HG02938 (cell line): ENCODE results near the gene POLA1.
"Not testable (repeated sequence)": the region's sequence is repeated elsewhere in the genome, so short reads cannot be mapped to it uniquely, and the experiment has no call there.

Source experiments
- ATAC-seq: cut with Tn5 transposase; IDR thresholded peaks from one replicate; pipeline ENCODE4 v1.9.1; 2021; ENCODE audit warnings: mild to moderate bottlenecking, moderate library complexity; ENCODE audit not compliant: unreplicated experiment

POLA1 gene

DNA sequence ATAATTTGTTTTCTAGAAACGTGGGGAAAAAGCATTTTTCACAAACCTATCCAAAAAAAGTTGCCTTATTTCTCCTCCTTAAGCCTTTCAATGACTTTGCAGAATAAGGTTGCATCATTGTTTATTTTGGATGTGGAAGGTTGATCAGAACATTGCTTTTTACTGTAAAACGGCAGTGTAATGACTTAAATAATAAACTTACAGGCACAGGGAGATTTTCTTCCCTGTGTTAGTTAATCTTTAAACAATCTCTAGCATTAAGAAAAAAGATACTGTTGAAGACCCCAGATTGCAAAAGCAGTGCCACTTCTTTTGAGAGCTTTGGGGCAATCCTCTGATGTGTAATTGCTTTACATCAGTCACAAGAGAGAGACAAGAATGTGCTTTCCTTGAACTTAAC is 168.6 kb downstream of the POLA1 start:
- ATAC-seq: no peak

- ATAC-seq: not testable (repeated sequence)
Observed at GRCh38 chrX:24863779-24864178, 170.1 kb downstream of the POLA1 start.

DNA sequence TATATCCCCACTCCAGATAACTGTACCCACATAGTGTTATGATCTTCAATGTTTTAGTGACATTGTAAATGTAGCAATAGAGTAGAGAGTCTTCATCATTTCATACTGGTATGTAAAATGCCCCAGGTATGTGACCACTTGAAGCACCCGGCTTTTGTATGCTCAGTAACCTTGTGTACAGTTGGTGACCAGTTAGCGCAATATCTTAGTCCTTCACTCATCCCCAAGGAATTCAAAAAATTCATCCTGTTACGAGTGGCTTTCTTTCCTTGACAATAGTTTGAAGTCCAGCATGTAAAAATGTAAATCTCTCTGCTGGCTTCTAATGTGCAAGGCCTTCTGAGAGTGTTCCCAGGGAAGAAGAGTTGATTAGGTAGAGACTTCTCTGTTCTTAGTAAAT is 176.4 kb downstream of the POLA1 start:
- ATAC-seq: no peak

- ATAC-seq: no peak
Observed at GRCh38 chrX:24874604-24875247, 181.0 kb downstream of the POLA1 start.

- ATAC-seq: no peak
Observed at GRCh38 chrX:24876530-24877287, 183.0 kb downstream of the POLA1 start.

DNA sequence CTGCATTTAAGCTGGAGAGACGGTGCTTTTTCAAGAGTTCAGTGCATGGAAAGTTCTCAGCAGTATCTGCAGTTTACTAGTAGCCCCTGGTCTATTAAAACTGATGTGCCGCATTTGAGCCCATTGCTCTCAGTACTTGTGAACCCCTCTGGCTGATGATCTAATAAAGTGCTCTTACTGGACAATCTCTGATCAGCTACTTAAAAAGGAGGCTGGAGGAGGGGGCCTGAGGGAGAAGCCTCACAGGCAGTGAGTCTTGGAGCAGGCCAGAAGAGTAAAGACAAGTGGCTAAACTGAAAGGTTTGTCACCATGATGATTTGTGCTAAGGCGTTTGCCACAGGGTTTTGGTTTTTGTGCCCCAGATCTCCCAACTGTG is 183.6 kb downstream of the POLA1 start:
- ATAC-seq: no peak

DNA sequence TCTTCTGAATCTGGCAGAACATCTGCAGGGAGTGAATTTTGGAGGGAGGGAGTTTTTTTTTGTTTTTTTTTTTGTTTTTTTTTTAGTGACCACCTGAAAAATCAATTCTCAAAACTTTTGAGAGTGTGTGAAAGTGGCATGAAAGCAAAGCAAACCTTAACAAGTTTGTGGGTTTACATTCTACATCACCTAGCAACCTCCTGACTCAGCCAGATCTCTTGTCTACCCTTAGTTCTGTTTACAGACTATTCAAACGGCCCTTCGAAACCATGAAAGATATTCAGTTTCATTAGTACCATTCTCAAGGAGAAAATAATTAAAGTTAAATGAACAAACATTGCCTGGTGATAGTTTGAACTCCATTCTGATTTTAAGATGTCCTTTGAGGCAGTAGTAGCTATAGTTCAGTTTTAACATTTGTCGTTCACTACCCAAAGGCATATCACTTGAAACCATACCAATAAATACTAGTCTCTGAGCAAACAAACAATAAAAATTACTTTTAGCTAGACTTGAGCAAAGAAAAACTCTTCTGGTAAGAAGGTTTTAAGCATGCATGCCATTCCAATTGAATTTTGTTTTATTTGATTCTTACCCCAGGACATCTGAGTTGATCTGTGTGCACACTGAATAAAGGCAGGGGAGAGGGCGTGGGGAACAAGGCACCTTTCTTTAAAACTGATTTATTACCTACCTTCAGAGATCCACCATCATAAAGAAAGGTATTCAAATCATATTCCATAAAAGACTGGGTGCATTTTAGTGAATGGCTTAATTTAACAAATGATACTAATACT is 184.3 kb downstream of the POLA1 start:
- ATAC-seq: no peak

DNA sequence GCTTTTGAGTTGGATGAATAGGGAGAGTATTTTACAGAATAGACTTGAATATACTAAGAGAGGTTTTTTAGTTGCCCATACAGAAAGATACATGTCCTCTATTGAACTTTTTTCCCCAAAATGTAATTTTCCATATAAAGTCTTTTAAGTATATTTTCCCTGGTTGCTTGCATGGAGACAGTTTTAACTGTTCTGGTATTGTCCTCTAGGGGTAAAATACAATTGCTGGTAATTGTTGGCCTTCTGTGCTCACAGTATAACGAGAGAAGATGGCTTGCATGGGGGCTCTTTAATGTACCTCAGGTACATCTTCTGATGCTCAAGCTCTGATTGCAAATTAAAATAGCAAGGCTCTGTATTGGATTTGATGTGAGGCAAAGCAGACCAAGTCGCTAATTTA is 186.0 kb downstream of the POLA1 start:
- no peak for ATAC-seq

DNA sequence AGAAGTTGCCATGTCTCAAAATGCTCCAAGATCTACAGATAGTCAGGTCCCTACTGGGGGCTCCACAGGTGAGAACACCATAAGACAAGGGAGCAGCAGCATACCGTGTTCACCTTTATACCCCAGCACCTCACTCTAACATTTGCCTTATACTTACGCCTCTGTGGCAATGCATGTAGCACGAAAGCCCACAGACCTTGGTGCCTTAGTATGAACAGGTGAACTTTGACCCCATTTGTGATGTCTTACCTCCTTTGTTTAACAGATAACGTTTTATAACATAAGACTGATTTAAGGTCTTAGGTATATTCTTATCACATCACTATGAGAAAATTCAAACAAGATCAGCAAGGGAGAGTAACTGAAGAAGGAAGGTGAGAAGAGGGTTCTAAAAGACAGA is 193.2 kb downstream of the POLA1 start:
- ATAC-seq: no peak

- no peak for ATAC-seq
Observed at GRCh38 chrX:24890677-24891076, 197.0 kb downstream of the POLA1 start.

DNA sequence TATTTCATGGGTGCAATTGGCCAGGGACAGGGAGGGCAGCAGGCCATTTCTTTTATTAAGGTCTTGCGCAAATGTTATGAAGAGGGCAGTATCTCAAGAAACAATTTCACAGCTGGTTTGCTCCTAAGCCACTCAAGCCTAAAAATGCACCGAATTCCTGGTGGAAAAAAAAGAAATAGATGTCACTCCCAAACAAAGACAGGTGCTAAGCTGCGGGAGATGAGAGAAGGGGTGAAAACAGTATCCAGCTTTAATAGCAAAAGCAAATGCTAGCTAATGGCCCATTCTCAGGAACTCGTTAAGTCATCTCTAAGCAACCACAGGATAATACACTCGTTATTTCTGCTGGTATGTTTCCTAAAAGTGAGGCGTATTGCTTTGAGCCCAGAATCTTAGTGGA is 205.7 kb downstream of the POLA1 start:
- no peak for ATAC-seq

DNA sequence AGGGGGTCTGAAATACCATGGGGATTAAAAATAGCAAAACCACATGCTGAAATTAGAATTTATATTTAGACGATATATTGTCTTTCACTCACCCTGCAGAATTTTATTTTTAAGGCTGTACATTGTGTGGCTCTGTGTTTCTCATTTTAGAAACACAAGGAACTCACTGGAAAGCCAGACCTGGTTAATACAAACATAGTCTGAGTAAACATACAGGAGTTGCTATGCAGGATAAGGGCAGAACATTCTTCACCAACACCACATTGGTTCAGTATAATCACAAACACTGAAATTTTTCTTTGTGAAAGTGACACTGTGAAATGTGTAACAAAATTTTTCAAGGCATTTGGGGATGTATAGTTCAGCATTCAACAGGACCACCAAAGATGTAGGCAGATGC is 206.5 kb downstream of the POLA1 start:
- no peak for ATAC-seq

DNA sequence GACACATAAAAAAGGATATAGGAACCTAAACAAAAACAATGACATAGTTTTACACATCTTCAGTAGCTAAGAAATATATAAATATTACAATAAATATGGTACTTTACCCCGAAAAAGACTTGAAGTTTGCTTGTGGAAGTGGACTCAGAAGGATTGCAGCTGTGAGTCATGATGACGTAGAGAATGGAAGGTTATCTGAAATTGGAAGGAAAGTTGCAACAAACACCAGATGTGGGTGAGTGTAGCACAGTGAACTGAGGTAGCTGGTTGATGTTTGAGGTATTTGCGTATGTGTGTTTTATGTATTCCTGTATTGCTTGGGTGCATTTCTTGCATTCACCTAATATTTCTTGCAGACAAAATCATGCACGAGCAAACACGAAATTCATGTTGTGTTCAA is 209.1 kb downstream of the POLA1 start:
- no peak for ATAC-seq

DNA sequence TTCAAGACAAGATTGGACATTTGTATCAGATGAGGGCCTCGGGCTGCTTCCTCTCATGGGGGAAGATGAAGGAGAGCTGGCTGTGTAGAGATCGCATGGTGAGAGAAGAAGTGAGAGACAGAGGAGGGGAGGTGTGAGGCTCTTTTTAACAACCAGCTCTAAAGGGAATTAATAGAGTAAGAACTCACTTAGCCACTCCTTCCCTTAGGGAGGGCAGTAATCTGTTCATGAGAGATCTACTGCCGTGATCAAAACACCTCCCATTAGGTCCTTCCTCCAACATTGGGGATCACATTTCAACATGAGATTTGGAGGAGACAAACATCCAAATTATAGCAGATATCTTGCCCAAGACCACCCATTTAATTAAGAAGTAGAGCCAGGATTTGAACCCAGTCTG is 225.0 kb downstream of the POLA1 start:
- no peak for ATAC-seq

GRCh38 chrX:24920769-24921168 is 227.1 kb downstream of the POLA1 start:
- peak; percentile 71 for ATAC-seq

- no peak for ATAC-seq
Observed at GRCh38 chrX:24925430-24925829, 231.7 kb downstream of the POLA1 start.

- no peak for ATAC-seq
Observed at GRCh38 chrX:24927372-24927771, 233.7 kb downstream of the POLA1 start.

GRCh38 chrX:24928114-24928513 is 234.4 kb downstream of the POLA1 start:
- no peak for ATAC-seq

DNA sequence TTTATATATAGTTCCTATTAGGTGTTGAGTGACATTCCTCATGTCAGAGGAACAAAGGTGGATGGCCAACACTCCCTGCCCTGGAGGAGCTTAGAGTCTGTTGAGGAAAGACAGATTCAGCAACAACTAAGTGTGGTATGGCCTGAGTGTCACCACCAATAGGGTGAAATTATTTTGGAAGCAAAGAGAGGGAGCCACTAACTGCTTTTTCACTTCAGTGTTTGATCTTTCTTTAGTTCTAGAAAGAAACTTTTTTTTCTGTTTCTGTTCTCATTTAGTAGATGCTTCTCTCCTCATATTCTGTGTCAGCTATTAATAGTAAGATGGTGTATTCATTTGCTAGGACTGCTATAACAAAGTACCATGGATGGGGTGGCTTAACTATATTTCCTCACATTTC is 240.6 kb downstream of the POLA1 start:
- ATAC-seq: no peak

- ATAC-seq: no peak
Observed at GRCh38 chrX:24945009-24945408, 251.3 kb downstream of the POLA1 start.

DNA sequence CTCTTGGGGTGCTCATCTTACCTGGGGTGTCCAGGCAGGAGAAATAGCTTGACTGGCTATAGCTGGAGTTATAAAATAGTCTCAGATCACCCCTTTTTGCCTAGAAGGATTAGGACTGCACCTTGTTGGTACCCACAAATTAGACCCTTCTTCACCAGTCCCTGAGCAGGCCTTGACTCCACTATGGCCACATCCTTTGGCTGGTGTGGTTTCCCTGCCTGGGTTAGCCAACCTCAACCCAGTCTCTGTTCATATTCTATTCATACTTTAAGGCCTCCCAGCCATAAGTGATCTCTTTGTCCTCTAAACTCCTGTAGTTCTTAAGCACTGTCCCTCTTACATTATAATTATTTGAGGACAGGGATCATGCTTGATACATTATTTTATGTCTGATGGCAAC is 252.7 kb downstream of the POLA1 start:
- ATAC-seq: no peak

GRCh38 chrX:24954732-24955131 is 261.0 kb downstream of the POLA1 start:
- no peak for ATAC-seq
